Peyer's patch (tissue), 4 donors: ENCODE data around the gene AFF2.

Experiments
- CTCF ChIP-seq, 6 experiments: fragments of 450-650 bp in 4 of 6; fragments of 200-600 bp in 2 of 6; sonication (generic) in 1 of 6; IDR thresholded peaks; one replicate each; pipeline ENCODE4 v1.5.1; 2017 to 2019; ENCODE audit warnings: antibody characterized with exemption in 6 of 6, mild to moderate bottlenecking in 3 of 6, moderate library complexity in 1 of 6
- POLR2A ChIP-seq, 2 donors: fragments of 450-650 bp; IDR thresholded peaks; one replicate each; pipeline ENCODE4 v1.5.1; 2017; ENCODE audit warnings: antibody characterized with exemption in 2 of 2, mild to moderate bottlenecking in 2 of 2, moderate library complexity in 2 of 2

GRCh38 chrX:148682206-148682605, 181.8 kb downstream of the AFF2 start:
- TF ChIP-seq CTCF (IDR thresholded peaks at IDR 0.05): no peak
- no peak for TF ChIP-seq POLR2A (IDR thresholded peaks at IDR 0.05)
